ENCODE results near the gene KDM3B.

- TF ChIP-seq CTCF (IDR thresholded peaks at IDR 0.05) (no peak), POLR2A (IDR thresholded peaks at IDR 0.05) (no peak)
These were observed 1.9 kb downstream of the KDM3B start for GRCh38 chr5:138354387-138354786.
